Activated CD8-positive, alpha-beta memory T cell treated with anti-CD3 and anti-CD28 coated beads for 48 hours (primary cell): ENCODE data around the gene ACOXL.

ENCODE experiments used
- DNase-seq, 3 experiments: peaks; one replicate each; pipeline ENCODE4 v3.0.0-alpha.2; 2020; ENCODE audit warnings: low read depth in 2 of 3, low spot score in 2 of 3

The ACOXL gene

GRCh38 chr2:111148225-111148873 lies 416.0 kb downstream of the ACOXL start:
- no peak for DNase-seq

- no peak for DNase-seq
Measured at GRCh38 chr2:111148925-111149324, 416.6 kb downstream of the ACOXL start.

- DNase-seq = no peak
Measured at GRCh38 chr2:111149882-111150455, 417.6 kb downstream of the ACOXL start.

GRCh38 chr2:111154758-111155157 lies 422.4 kb downstream of the ACOXL start:
- no peak for DNase-seq

- no peak for DNase-seq
Measured at GRCh38 chr2:111155610-111156009, 423.2 kb downstream of the ACOXL start.

GRCh38 chr2:111156529-111156928 lies 424.2 kb downstream of the ACOXL start:
- no peak for DNase-seq

GRCh38 chr2:111157071-111157661 lies 424.8 kb downstream of the ACOXL start:
- no peak for DNase-seq

- DNase-seq = no peak
Measured at GRCh38 chr2:111157798-111158197, 425.4 kb downstream of the ACOXL start.

- DNase-seq = no peak
Measured at GRCh38 chr2:111159641-111160040, 427.3 kb downstream of the ACOXL start.

- DNase-seq = no peak
Measured at GRCh38 chr2:111160758-111161157, 428.4 kb downstream of the ACOXL start.

- no peak for DNase-seq
Measured at GRCh38 chr2:111161971-111162370, 429.6 kb downstream of the ACOXL start.

GRCh38 chr2:111162718-111163331 lies 430.5 kb downstream of the ACOXL start:
- no peak for DNase-seq

GRCh38 chr2:111164078-111164477 lies 431.7 kb downstream of the ACOXL start:
- DNase-seq = no peak

GRCh38 chr2:111165084-111165483 lies 432.7 kb downstream of the ACOXL start:
- DNase-seq = no peak

GRCh38 chr2:111166115-111166514 lies 433.7 kb downstream of the ACOXL start:
- DNase-seq = no peak

- no peak for DNase-seq
Measured at GRCh38 chr2:111167076-111167862, 434.9 kb downstream of the ACOXL start.

GRCh38 chr2:111167863-111168162 lies 435.4 kb downstream of the ACOXL start:
- DNase-seq = no peak
